Activated T-cell treated with anti-CD3 and anti-CD28 coated beads for 4 hours (primary cell): ENCODE results near the gene IL1RL2.

ENCODE experiments used
- DNase-seq: peaks from one replicate; pipeline ENCODE4 v3.0.0-alpha.2; 2020

Gene IL1RL2

GRCh38 chr2:102269200-102269524, 82.3 kb downstream of the IL1RL2 start:
- no peak for DNase-seq

GRCh38 chr2:102271844-102272243, 85.0 kb downstream of the IL1RL2 start:
- no peak for DNase-seq

GRCh38 chr2:102273619-102274211, 86.9 kb downstream of the IL1RL2 start:
- DNase-seq, result no peak

GRCh38 chr2:102276549-102277201, 89.9 kb downstream of the IL1RL2 start:
- DNase-seq, result no peak

GRCh38 chr2:102277202-102277700, 90.4 kb downstream of the IL1RL2 start:
- DNase-seq, result no peak

- DNase-seq, result no peak
Observed at GRCh38 chr2:102278720-102279390, 92.0 kb downstream of the IL1RL2 start.

- DNase-seq, result no peak
Observed at GRCh38 chr2:102279391-102279735, 92.5 kb downstream of the IL1RL2 start.

GRCh38 chr2:102282678-102283091, 95.9 kb downstream of the IL1RL2 start:
- DNase-seq, result no peak

- DNase-seq, result no peak
Observed at GRCh38 chr2:102283996-102284395, 97.2 kb downstream of the IL1RL2 start.

- DNase-seq, result no peak
Observed at GRCh38 chr2:102284611-102285010, 97.8 kb downstream of the IL1RL2 start.

- no peak for DNase-seq
Observed at GRCh38 chr2:102285368-102285767, 98.5 kb downstream of the IL1RL2 start.

GRCh38 chr2:102286041-102286440, 99.2 kb downstream of the IL1RL2 start:
- DNase-seq, result no peak

GRCh38 chr2:102289129-102289528, 102.3 kb downstream of the IL1RL2 start:
- no peak for DNase-seq
